Measurements from ENCODE around the gene CHI3L1.

- TF ChIP-seq POLR2A (IDR thresholded peaks at IDR 0.05) (no peak), CTCF (IDR thresholded peaks at IDR 0.05) (no peak)
Observed at GRCh38 chr1:203178821-203179666, 7.5 kb downstream of the CHI3L1 start.

Measured in ovary (tissue), 3 donors.